Measurements from ENCODE around the gene HAUS8.

The HAUS8 gene

DNA sequence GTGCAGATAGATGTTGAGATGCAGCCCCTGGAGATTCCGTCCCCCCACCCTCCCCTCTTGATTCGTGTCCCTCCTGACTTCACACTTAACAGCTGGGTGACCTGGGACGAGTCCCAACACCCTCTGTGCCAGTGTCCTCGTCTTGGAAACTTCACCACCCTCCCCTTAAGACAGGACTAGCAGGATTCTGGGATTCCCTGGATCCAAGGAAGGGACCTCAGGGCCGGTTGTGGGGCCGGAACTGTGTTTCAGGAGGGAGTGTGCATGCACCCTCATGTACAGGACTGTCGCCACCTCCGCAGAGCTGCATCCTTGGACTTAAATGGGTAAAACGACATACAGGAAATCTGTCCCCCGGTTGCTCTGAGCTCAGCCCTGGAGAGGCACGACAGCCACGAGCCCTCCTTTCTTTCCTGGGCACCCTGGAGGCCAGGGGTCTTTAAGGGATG lies 1.3 kb upstream of the HAUS8 start:
- peak; percentile 60 for DNase-seq (ENCODE audit: low read depth)
- peak overlapping the region; percentile 77 for H3K4me3 ChIP-seq (ENCODE audit: low read depth, low read length)
- TF ChIP-seq POLR2A (IDR thresholded peaks at IDR 0.05; ENCODE audit: extremely low read depth, insufficient read length) = no peak
- TF ChIP-seq, protein P1, sequence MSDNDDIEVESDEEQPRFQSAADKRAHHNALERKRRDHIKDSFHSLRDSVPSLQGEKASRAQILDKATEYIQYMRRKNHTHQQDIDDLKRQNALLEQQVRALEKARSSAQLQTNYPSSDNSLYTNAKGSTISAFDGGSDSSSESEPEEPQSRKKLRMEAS (IDR thresholded peaks at IDR 0.05; ENCODE audit: low read depth, low read length) = no peak
- TF ChIP-seq, protein P2, sequence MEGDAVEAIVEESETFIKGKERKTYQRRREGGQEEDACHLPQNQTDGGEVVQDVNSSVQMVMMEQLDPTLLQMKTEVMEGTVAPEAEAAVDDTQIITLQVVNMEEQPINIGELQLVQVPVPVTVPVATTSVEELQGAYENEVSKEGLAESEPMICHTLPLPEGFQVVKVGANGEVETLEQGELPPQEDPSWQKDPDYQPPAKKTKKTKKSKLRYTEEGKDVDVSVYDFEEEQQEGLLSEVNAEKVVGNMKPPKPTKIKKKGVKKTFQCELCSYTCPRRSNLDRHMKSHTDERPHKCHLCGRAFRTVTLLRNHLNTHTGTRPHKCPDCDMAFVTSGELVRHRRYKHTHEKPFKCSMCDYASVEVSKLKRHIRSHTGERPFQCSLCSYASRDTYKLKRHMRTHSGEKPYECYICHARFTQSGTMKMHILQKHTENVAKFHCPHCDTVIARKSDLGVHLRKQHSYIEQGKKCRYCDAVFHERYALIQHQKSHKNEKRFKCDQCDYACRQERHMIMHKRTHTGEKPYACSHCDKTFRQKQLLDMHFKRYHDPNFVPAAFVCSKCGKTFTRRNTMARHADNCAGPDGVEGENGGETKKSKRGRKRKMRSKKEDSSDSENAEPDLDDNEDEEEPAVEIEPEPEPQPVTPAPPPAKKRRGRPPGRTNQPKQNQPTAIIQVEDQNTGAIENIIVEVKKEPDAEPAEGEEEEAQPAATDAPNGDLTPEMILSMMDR (IDR thresholded peaks at IDR 0.05; ENCODE audit: low read depth, low read length) = no peak

- H3K4me3 ChIP-seq (ENCODE audit: low read depth, low read length) = peak overlapping the region; percentile 77
- peak; percentile 85 for DNase-seq (ENCODE audit: low read depth)
- TF ChIP-seq, protein P1 (IDR thresholded peaks at IDR 0.05; ENCODE audit: low read depth, low read length) = 0 out of 2 replicates have a peak, but pooled peaks have one; percentile 8
- TF ChIP-seq, protein P2 (IDR thresholded peaks at IDR 0.05; ENCODE audit: low read depth, low read length) = no peak
- TF ChIP-seq POLR2A (IDR thresholded peaks at IDR 0.05; ENCODE audit: extremely low read depth, insufficient read length) (no peak), MYC (IDR thresholded peaks at IDR 0.05; ENCODE audit: low read depth, low read length) (peak; percentile 32; the same call in 1 of the 2 replicates)
These were observed 751 bp upstream of the HAUS8 start for GRCh38 chr19:17075864-17076542.

GRCh38 chr19:17074634-17075034 lies 618 bp downstream of the HAUS8 start:
- peak overlapping the region; percentile 96 for H3K4me3 ChIP-seq (ENCODE audit: low read depth, low read length)
- no peak for DNase-seq (ENCODE audit: low read depth)
- TF ChIP-seq MYC (IDR thresholded peaks at IDR 0.05; ENCODE audit: low read depth, low read length) = no peak
- TF ChIP-seq, protein P2 (IDR thresholded peaks at IDR 0.05; ENCODE audit: low read depth, low read length) = no peak
- TF ChIP-seq, protein P1 (IDR thresholded peaks at IDR 0.05; ENCODE audit: low read depth, low read length) = no peak

DNA sequence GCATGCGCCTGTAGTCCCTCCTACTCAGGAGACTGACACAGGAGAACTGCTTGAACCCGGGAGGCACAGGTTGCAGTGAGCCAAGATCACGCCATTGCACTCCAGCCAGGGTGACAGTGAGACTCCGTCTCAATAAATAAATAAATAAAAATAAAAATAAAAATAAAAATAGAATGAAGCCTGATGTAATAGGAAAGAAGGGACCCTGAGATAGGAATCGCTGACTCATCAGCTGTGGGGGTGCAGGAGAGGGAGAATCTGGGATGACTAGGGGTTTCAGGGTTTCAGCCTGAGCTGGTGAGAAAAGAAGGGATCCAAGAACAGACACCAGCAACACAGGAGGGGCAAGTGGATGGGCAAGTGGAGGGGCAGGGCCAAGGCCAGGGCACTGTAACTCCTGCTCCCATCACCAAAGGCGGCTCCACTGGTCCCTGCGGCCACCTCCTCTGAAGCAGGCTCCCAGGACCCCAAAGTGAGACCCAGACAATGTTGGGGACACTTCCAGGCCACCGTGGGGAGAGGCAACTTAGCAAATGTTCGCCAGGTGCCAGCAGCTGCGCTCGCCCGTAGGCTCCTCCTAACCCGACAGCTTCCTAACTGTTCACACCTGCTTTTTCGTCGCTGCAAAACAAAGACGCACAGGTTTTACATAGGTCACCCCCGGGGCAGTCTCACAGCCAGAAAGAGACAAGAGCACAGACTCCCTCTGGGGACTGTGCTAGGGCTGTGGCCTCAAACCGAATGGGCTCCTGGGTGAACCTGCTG lies 1.2 kb downstream of the HAUS8 start:
- no peak for DNase-seq (ENCODE audit: low read depth)
- H3K4me3 ChIP-seq (ENCODE audit: low read depth, low read length) = peak overlapping the region; percentile 96
- TF ChIP-seq MYC (IDR thresholded peaks at IDR 0.05; ENCODE audit: low read depth, low read length) = no peak
- TF ChIP-seq, protein P2 (IDR thresholded peaks at IDR 0.05; ENCODE audit: low read depth, low read length) = no peak
- TF ChIP-seq, protein P1 (IDR thresholded peaks at IDR 0.05; ENCODE audit: low read depth, low read length) = no peak
- TF ChIP-seq POLR2A (IDR thresholded peaks at IDR 0.05; ENCODE audit: extremely low read depth, insufficient read length) = no peak

- TF ChIP-seq, protein P1 (IDR thresholded peaks at IDR 0.05; ENCODE audit: low read depth, low read length) = no peak
- TF ChIP-seq MYC (IDR thresholded peaks at IDR 0.05; ENCODE audit: low read depth, low read length) (no peak), POLR2A (IDR thresholded peaks at IDR 0.05; ENCODE audit: extremely low read depth, insufficient read length) (no peak)
- TF ChIP-seq, protein P2 (IDR thresholded peaks at IDR 0.05; ENCODE audit: low read depth, low read length) = no peak
- DNase-seq (ENCODE audit: low read depth) = no peak
These were observed 4.3 kb downstream of the HAUS8 start for GRCh38 chr19:17070912-17071311.

More at GRCh38 chr19:17070912-17071311, 4.3 kb downstream of the HAUS8 start:
- H3K4me3 ChIP-seq (ENCODE audit: low read depth, low read length) = no peak overlapping the region

All from NB4 (cell line).